ENCODE results near the gene RPLP1.

Gene RPLP1

GRCh38 chr15:69500339-69500738 lies 47.7 kb downstream of the RPLP1 start (continued):
- TF ChIP-seq ZFP37 (tag by site-specific recombination; IDR thresholded peaks at IDR 0.05) (no peak), ZNF677 (tag by site-specific recombination; IDR thresholded peaks at IDR 0.05) (no peak)

DNA sequence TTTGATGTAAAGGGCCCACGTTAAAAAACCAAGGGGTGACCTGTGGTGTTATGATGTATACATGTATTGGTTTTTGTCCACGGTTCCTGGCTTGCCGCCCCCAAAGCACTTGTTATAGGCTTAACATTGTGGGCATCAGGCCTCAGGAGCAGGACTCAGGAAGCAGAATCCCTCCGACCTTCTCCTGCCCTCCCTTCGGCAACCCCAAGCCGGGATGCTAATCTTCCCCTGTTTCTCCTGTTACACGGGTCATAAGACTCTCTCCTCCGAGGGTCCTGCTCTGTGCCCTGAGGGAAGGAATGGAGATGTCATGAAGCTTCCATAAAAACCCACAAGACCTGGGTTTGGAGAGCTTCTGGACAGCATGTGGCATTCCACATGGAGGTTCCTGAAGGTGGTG lies 48.8 kb downstream of the RPLP1 start:
- Histone ChIP-seq H3K36me3 (ENCODE audit: control insufficient read depth in 2 of 2, insufficient read depth in 1 of 2, low read length in 2 of 2) (no peaks in the 10 kb centered on the region), H3K9me3 (ENCODE audit: control insufficient read depth, insufficient read depth, low read depth, low read length) (no peaks in the 10 kb centered on the region), H3K27ac (ENCODE audit: extremely low read depth, low read depth, low read length) (no peak overlapping the region), H3K4me3 (ENCODE audit: low read depth, low read length) (no peak overlapping the region), H3K4me1 (ENCODE audit: control insufficient read depth, insufficient read depth, low read length) (no peaks in the 10 kb centered on the region)
- POLR2A ChIA-PET: no interaction called here
- CTCF ChIA-PET: no interaction called here
- TF ChIP-seq GLI2 (tag by site-specific recombination; IDR thresholded peaks at IDR 0.05; ENCODE audit: borderline replicate concordance, low read depth) (no peak), MZF1 (tag by site-specific recombination; IDR thresholded peaks at IDR 0.05; ENCODE audit: borderline replicate concordance) (no peak), ZNF221 (tag by site-specific recombination; IDR thresholded peaks at IDR 0.05; ENCODE audit: borderline replicate concordance) (no peak), KLF16 (tag by site-specific recombination; IDR thresholded peaks at IDR 0.05) (no peak), HIC1 (tag by site-specific recombination; IDR thresholded peaks at IDR 0.05) (no peak), ZNF776 (tag by site-specific recombination; IDR thresholded peaks at IDR 0.05; ENCODE audit: borderline replicate concordance) (no peak), ZNF354C (tag by site-specific recombination; IDR thresholded peaks at IDR 0.05; ENCODE audit: borderline replicate concordance, low read depth) (no peak), MYNN (tag by site-specific recombination; IDR thresholded peaks at IDR 0.05; ENCODE audit: borderline replicate concordance) (no peak), ZFP41 (tag by site-specific recombination; IDR thresholded peaks at IDR 0.05; ENCODE audit: borderline replicate concordance) (no peak), ZNF488 (tag by site-specific recombination; IDR thresholded peaks at IDR 0.05) (no peak), PRDM1 (tag by site-specific recombination; IDR thresholded peaks at IDR 0.05) (no peak), ELK4 (IDR thresholded peaks at IDR 0.05; ENCODE audit: borderline replicate concordance, low read depth, low read length) (no peak), TSHZ1 (tag by site-specific recombination; IDR thresholded peaks at IDR 0.05; ENCODE audit: borderline replicate concordance) (no peak), YY1 (tag by site-specific recombination; IDR thresholded peaks at IDR 0.05) (no peak), ZNF514 (tag by site-specific recombination; IDR thresholded peaks at IDR 0.05) (no peak), ZNF121 (tag by site-specific recombination; IDR thresholded peaks at IDR 0.05) (no peak), ZNF266 (tag by site-specific recombination; IDR thresholded peaks at IDR 0.05; ENCODE audit: low read depth) (no peak)
- TF ChIP-seq, protein P1, sequence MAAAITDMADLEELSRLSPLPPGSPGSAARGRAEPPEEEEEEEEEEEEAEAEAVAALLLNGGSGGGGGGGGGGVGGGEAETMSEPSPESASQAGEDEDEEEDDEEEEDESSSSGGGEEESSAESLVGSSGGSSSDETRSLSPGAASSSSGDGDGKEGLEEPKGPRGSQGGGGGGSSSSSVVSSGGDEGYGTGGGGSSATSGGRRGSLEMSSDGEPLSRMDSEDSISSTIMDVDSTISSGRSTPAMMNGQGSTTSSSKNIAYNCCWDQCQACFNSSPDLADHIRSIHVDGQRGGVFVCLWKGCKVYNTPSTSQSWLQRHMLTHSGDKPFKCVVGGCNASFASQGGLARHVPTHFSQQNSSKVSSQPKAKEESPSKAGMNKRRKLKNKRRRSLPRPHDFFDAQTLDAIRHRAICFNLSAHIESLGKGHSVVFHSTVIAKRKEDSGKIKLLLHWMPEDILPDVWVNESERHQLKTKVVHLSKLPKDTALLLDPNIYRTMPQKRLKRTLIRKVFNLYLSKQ (tag by site-specific recombination; IDR thresholded peaks at IDR 0.05; ENCODE audit: borderline replicate concordance): no peak

Data from HEK293 (cell line).